ENCODE data around the gene MRPS10. TPM values are rescaled to one million over a fixed set of nuclear protein-coding genes. Genes with fewer than 3 reads are reported as not detected.
"Not testable (repeated sequence)": the region's sequence is repeated elsewhere in the genome, so short reads cannot be mapped to it uniquely, and the experiment has no call there.

MRPS10 gene
- total RNA-seq, 6 donors from 2014 or later: 9.2 to 32.4 (median 21.2) TPM

- TF ChIP-seq POLR2AphosphoS5 (IDR thresholded peaks at IDR 0.05): no peak
- no peak for TF ChIP-seq CTCF (IDR thresholded peaks at IDR 0.05)
- TF ChIP-seq POLR2A (IDR thresholded peaks at IDR 0.05): no peak
- no peak for TF ChIP-seq EP300 (IDR thresholded peaks at IDR 0.05)
- no peak for DNase-seq
- 69 to 87% methylated on average over 2 of the region's 2 CpGs for WGBS, 2 donors
- Histone ChIP-seq H3K9me3 (no peaks in the 10 kb centered on the region), H3K27ac (no peak within 1 kb of the TSS), H3K4me1 (peaks cover 0 to 2% (median 0%) of the 10 kb centered on the region in 4 donors), H3K36me3 (no peaks in the 10 kb centered on the region), H3K4me3 (no peak within 1 kb of the TSS), H3K27me3 (no peaks in the 10 kb centered on the region)
- no peak for ATAC-seq (ENCODE audit: low FRiP score in 2 of 2)
These were observed 44.6 kb downstream of the MRPS10 start, which contains the start of gene GUCA1A for GRCh38 chr6:42173101-42173500. TSS of gene GUCA1A (plus strand) at chr6:42173364. CDS start at chr6:42173614, 250 bp downstream.

GRCh38 chr6:42171813-42172581 is 45.7 kb downstream of the MRPS10 start:
- whole genome bisulfite sequencing, 2 donors: 87 to 92% methylated on average over 6 to 7 of the region's 7 CpGs
- Histone ChIP-seq H3K4me3 (no peak overlapping the region), H3K27ac (no peak overlapping the region), H3K27me3 (no peaks in the 10 kb centered on the region), H3K9me3 (no peaks in the 10 kb centered on the region), H3K4me1 (no peaks in the 10 kb centered on the region), H3K36me3 (no peaks in the 10 kb centered on the region)
- TF ChIP-seq CTCF (IDR thresholded peaks at IDR 0.05) (no peak), EP300 (IDR thresholded peaks at IDR 0.05) (no peak), POLR2AphosphoS5 (IDR thresholded peaks at IDR 0.05) (no peak), POLR2A (IDR thresholded peaks at IDR 0.05) (no peak)
- ATAC-seq (ENCODE audit: low FRiP score in 2 of 2) (no peak), DNase-seq (no peak)

GRCh38 chr6:42169780-42170179 is 47.9 kb downstream of the MRPS10 start:
- not testable (repeated sequence) for H3K27ac ChIP-seq; H3K4me1 ChIP-seq; DNase-seq; H3K36me3 ChIP-seq; ATAC-seq (ENCODE audit: low FRiP score in 2 of 2); H3K9me3 ChIP-seq; H3K27me3 ChIP-seq; H3K4me3 ChIP-seq
- whole genome bisulfite sequencing, 2 donors: 50 to 78% methylated on average over 2 of the region's 2 CpGs

GRCh38 chr6:42168650-42169049 is 49.0 kb downstream of the MRPS10 start:
- no peaks in the 10 kb centered on the region for H3K36me3 ChIP-seq
- H3K4me3 ChIP-seq: no peak overlapping the region
- H3K9me3 ChIP-seq: no peaks in the 10 kb centered on the region
- DNase-seq: no peak
- no peaks in the 10 kb centered on the region for H3K4me1 ChIP-seq
- TF ChIP-seq EP300 (IDR thresholded peaks at IDR 0.05): no peak
- no peak for TF ChIP-seq POLR2AphosphoS5 (IDR thresholded peaks at IDR 0.05)
- no peak for TF ChIP-seq CTCF (IDR thresholded peaks at IDR 0.05)
- TF ChIP-seq POLR2A (IDR thresholded peaks at IDR 0.05): no peak
- H3K27me3 ChIP-seq: no peaks in the 10 kb centered on the region
- WGBS, 2 donors: 70 to 77% methylated on average over 6 of the region's 6 CpGs
- no peak overlapping the region for H3K27ac ChIP-seq
- ATAC-seq (ENCODE audit: low FRiP score in 2 of 2): no peak

- TF ChIP-seq EP300 (IDR thresholded peaks at IDR 0.05): no peak
- no peak for TF ChIP-seq POLR2AphosphoS5 (IDR thresholded peaks at IDR 0.05)
- TF ChIP-seq CTCF (IDR thresholded peaks at IDR 0.05): peak; percentile 82 to 92 (median 90)
- no peak overlapping the region for H3K4me3 ChIP-seq
- WGBS, 2 donors: 17 to 21% methylated on average over 6 to 8 of the region's 8 CpGs
- H3K9me3 ChIP-seq: no peaks in the 10 kb centered on the region
- peak in 1 of 2 donors; percentile 47 for DNase-seq
- H3K4me1 ChIP-seq: no peaks in the 10 kb centered on the region
- no peaks in the 10 kb centered on the region for H3K36me3 ChIP-seq
- H3K27ac ChIP-seq: no peak overlapping the region
- ATAC-seq (ENCODE audit: low FRiP score in 2 of 2): peak; percentile 72 to 87
- no peaks in the 10 kb centered on the region for H3K27me3 ChIP-seq
These were observed 51.1 kb downstream of the MRPS10 start for GRCh38 chr6:42166444-42167141.
